Heart left ventricle (tissue), 16 donors: ENCODE measurements around the gene ZNF341. TPM values are rescaled to one million over a fixed set of nuclear protein-coding genes. Genes with fewer than 3 reads are reported as not detected.

Experiments used
- ATAC-seq, 4 donors: fragments of 200-7000 bp; cut with Tn5 transposase; one replicate each; pipeline ENCODE4 v1.9.1; 2020 to 2022; ENCODE audit warnings: moderate library complexity in 4 of 4, mild to moderate bottlenecking in 3 of 4, moderate number of reproducible peaks in 1 of 4
- DNase-seq, 5 donors: peaks; one replicate each; pipeline ENCODE4 v3.0.0-alpha.2; 2020
- H3K27ac ChIP-seq, 12 donors: fragments of 200-600 bp; sonication (generic) in 4 of 12; one replicate each; pipeline versions ENCODE4 v1.5.0 to v1.8.0; 2016 to 2022; ENCODE audit warnings: mild to moderate bottlenecking in 2 of 12
- H3K27me3 ChIP-seq, 9 donors: fragments of 200-600 bp; sonication (generic) in 2 of 9; one replicate each; pipeline versions ENCODE4 v1.5.1 to v1.8.0; 2016 to 2022; ENCODE audit warnings: mild to moderate bottlenecking in 3 of 9
- H3K36me3 ChIP-seq, 9 donors: fragments of 200-600 bp; sonication (generic) in 2 of 9; one replicate each; pipeline versions ENCODE4 v1.5.0 to v1.8.0; 2018 to 2022; ENCODE audit warnings: mild to moderate bottlenecking in 2 of 9
- H3K4me1 ChIP-seq, 12 donors: fragments of 200-600 bp; sonication (generic) in 4 of 12; one replicate each; pipeline versions ENCODE4 v1.5.0 to v1.8.0; 2016 to 2022; ENCODE audit warnings: mild to moderate bottlenecking in 3 of 12
- H3K4me3 ChIP-seq, 12 donors: fragments of 200-600 bp; sonication (generic) in 4 of 12; one replicate each; pipeline versions ENCODE4 v1.5.0 to v1.8.0; 2017 to 2022; ENCODE audit warnings: mild to moderate bottlenecking in 9 of 12, moderate library complexity in 4 of 12
- H3K9me3 ChIP-seq, 12 donors: fragments of 200-600 bp; sonication (generic) in 4 of 12; one replicate each; pipeline versions ENCODE4 v1.5.0 to v1.8.0; 2016 to 2022; ENCODE audit warnings: mild to moderate bottlenecking in 1 of 12
- POLR2A ChIP-seq, 2 donors: fragments of 450-650 bp; IDR thresholded peaks; one replicate each; pipeline ENCODE4 v1.6.1; 2017; ENCODE audit warnings: antibody characterized with exemption in 2 of 2, mild to moderate bottlenecking in 2 of 2, moderate library complexity in 2 of 2
- WGBS, 4 donors: extraction: QIAGEN DNeasy Blood & Tissue Kit in 2 of 4; methylation state at CpG; one replicate each; pipeline versions ENCODE4 v1.1.5 to v1.1.7; 2013 to 2018; 5-methylcytosine and 5-hydroxymethylcytosine counted together
- intact Hi-C, 10 donors: fragments of 100-400 bp; cut with DNase I; formaldehyde crosslinking; loops; one replicate each; pipeline versions ENCODE4 v1.11.1 to v1.14.2; 2022
- polyA plus RNA-seq, 2 donors: library from polyadenylated mRNA; stranded (reverse); fragments of 200-250 nt; gene quantifications; one replicate each; pipeline ENCODE4 v1.2.3, GENCODE V29; 2013
- total RNA-seq, 9 donors: library from RNA; depleted of rRNA in 2 of 9; stranded (reverse); fragments of >200 nt in 2 of 9; fragmentation: NEBNext Ultra II Directional in 3 of 9; extraction: Animal tissue kit (Norgen Biotek cat#: 25700) in 3 of 9; gene quantifications; one replicate each; pipeline versions ENCODE4 v1.1.0 to v1.2.4, GENCODE V29; 2016 to 2023
- TF ChIP-seq, protein P1 (sequence below), 12 donors: fragments of 200-600 bp; sonication (generic) in 4 of 12; IDR thresholded peaks; one replicate each; pipeline versions ENCODE4 v1.5.0 to v1.8.0; 2018 to 2022; ENCODE audit warnings: antibody characterized with exemption in 12 of 12, mild to moderate bottlenecking in 5 of 12
- donor health status: ischemic (EF 13 %, LVEDD 7.1; RV severe dilation, severe dysfunction).
- donor health status: healthy with polysubstance abuse.
- donor health status: DM: no; HTN: yes; CAD: no.
- donor health status: DM: no; HTN: no; CAD: no.
- donor health status: ischemic (EF 25% LVEDD 6.9; RV normal size, moderate dysfunction).
- donor health status: ischemic (EF 25% LVEDD 5.7; RV mildly dilated, moderate dysfunction).
- donor health status: healthy.
- donor health status: DM: yes; HTN: yes; CAD: no.
- donor health status: ischemic (EF 35%, LVEDD 5.7; RV mildly dilated, moderate dysfunction).
- donor health status: nonischemic (EF 11% LVEDD 7.7; RV severe dilation, severe dysfunction).
- donor health status: DM: yes; HTN: yes; CAD: no.
- donor health status: PGD.
- donor health status: ischemic (EF 29% LVEDD 5.4; RV normal size, mild dysfunction).
- donor health status: nonischemic (EF 23%, LVEDD 6.1; RV moderate dilation, normal function).

The ZNF341 gene
- total and polyA plus RNA-seq, 11 donors = 1.2 to 3.3 (median 1.7) TPM

DNA sequence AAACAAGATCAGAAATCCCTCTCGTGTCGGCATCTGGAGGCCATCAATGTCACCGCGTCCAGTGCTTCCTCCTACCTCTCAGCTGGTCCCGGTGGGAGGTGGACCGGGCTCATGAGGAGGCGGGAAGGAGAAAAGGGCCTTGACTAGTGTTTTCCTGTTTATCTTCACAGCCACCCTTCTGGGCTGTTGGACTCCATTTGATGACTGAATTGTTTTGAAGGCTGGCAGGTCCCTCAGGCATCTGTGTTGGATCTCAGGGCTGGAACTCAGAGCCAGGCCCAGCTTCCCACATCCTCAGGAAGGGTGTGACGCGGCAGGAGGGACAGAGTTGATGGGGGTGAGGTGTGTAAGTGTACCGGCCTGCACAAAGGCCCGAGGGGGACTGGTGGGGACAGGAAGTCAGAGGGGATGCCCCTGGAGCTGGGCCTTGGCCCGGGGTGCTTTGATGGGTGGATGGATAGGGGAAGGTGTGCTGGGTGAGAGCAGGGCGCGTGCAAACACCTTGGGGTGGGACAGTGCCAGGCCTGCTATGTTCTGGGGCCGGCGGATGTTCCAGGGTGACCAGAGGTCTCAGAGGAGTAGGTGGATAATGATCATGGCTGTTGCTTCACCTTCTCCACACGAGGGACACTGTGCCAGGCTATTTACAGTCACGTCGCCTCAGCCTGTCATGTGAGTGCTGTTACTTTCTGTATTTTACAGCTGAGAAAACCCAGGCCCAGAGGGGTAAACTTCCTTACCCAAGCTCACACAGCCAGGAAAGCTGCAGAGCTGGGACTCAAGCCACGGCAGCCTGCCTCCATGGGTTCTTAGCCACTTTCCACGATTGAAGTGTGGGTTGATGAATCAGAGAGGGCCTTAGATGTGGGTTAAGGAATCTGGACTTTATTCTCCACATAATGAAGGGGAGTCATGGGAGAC, 61.5 kb downstream of the ZNF341 start:
- intact Hi-C loops = loop anchor here in 6 of 10 donors (2.0 to 10.0 kb wide), 6 partner anchors 52 to 332 kb away; no protein-coding TSS in a partner anchor
- TF ChIP-seq POLR2A (IDR thresholded peaks at IDR 0.05) = no peak
- TF ChIP-seq, protein P1, sequence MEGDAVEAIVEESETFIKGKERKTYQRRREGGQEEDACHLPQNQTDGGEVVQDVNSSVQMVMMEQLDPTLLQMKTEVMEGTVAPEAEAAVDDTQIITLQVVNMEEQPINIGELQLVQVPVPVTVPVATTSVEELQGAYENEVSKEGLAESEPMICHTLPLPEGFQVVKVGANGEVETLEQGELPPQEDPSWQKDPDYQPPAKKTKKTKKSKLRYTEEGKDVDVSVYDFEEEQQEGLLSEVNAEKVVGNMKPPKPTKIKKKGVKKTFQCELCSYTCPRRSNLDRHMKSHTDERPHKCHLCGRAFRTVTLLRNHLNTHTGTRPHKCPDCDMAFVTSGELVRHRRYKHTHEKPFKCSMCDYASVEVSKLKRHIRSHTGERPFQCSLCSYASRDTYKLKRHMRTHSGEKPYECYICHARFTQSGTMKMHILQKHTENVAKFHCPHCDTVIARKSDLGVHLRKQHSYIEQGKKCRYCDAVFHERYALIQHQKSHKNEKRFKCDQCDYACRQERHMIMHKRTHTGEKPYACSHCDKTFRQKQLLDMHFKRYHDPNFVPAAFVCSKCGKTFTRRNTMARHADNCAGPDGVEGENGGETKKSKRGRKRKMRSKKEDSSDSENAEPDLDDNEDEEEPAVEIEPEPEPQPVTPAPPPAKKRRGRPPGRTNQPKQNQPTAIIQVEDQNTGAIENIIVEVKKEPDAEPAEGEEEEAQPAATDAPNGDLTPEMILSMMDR (IDR thresholded peaks at IDR 0.05) = no peak
- Histone ChIP-seq H3K27ac (peak overlapping the region; percentile 26 to 78 (median 64)), H3K9me3 (peaks cover 0 to 4% (median 0%) of the 10 kb centered on the region in 12 donors), H3K4me1 (peaks cover 0 to 35% (median 23%) of the 10 kb centered on the region in 12 donors), H3K36me3 (peaks cover 0 to 8% (median 0%) of the 10 kb centered on the region in 9 donors), H3K4me3 (peak overlapping the region in 1 of 12 donors; percentile 8), H3K27me3 (no peaks in the 10 kb centered on the region)
- ATAC-seq = peak; percentile 52 to 84 (median 60)
- peak; percentile 44 to 73 (median 53) for DNase-seq
- 30 to 38% (median 34%) methylated on average over 21 of the region's 21 CpGs for WGBS, 4 donors

DNA sequence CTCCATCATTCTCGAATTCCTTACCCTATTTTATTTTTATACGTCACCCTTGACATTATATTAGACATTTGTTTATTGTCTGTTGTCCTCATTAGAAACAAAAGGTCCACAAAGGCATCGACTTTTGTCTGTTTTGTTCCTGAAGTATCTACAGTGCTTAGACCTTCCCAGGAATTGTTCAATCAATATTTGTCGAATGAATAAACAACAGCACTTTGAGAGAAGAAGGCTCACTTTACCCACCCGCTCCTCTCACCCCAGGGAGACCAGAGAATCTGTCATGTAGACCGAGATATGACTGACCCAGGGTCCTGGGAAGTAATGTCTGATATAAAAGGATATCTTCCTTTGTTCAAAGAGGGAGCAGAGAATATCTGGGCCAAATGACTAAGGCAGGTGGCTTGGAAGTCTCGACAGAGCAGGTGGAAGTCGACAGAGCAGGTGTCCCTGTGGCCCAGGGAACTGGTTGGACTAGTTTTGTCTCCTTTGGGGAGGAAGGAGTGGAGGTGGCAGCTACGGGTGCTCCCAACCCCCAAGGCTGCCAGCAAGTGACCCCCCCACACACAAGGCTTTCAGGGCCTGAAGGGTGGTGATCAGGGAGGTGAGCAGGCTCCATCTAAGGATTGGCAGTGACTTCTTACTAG, 64.6 kb downstream of the ZNF341 start:
- TF ChIP-seq, protein P1 (IDR thresholded peaks at IDR 0.05) = no peak
- TF ChIP-seq POLR2A (IDR thresholded peaks at IDR 0.05) = no peak
- intact Hi-C loops = loop anchor here in 2 of 10 donors (10.0 kb wide), 3 partner anchors 48 to 328 kb away; no protein-coding TSS in a partner anchor
- no peak overlapping the region for H3K27ac ChIP-seq
- peaks cover 0 to 3% (median 0%) of the 10 kb centered on the region in 9 donors for H3K36me3 ChIP-seq
- H3K4me1 ChIP-seq = peaks cover 0 to 22% (median 14%) of the 10 kb centered on the region in 12 donors
- peaks cover 0 to 4% (median 0%) of the 10 kb centered on the region in 12 donors for H3K9me3 ChIP-seq
- no peak for ATAC-seq
- H3K4me3 ChIP-seq = no peak overlapping the region
- no peak for DNase-seq
- no peaks in the 10 kb centered on the region for H3K27me3 ChIP-seq
- 54 to 69% (median 66%) methylated on average over 9 of the region's 9 CpGs for WGBS, 4 donors

DNA sequence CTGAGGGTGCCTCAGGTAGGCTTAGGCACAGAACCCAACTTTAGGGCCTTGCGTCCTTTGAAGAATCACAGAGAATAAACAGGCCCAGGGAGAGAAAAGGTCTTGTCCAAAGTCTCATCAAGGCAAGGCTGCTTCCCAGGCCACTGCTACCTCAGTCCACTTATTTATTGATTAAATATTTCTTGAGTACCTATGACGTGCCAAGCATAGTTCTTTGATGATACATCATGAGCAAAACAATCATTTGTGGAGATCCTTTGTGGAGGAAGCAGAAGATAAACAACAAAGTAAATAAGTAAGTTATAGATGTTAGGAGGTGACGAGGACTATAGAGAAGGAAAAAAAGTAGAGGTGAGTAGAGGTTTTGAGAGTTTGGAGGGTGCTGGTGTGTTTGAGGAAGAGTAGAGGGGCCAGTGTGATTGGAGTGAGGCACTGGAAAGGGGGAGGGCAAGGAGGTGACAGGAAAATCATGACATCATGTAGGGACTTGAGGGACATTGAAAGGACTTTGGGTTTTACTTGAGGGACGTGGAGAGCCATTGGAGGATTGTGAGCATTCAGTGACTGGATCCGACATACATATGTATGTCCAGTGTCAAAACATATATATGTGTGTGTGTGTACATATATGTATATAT, 65.2 kb downstream of the ZNF341 start:
- H3K27ac ChIP-seq = no peak overlapping the region
- peaks cover 0 to 22% (median 14%) of the 10 kb centered on the region in 12 donors for H3K4me1 ChIP-seq
- intact Hi-C loops = loop anchor here in 2 of 10 donors (10.0 kb wide), 3 partner anchors 48 to 328 kb away; no protein-coding TSS in a partner anchor
- no peak for DNase-seq
- H3K36me3 ChIP-seq = no peaks in the 10 kb centered on the region
- no peak overlapping the region for H3K4me3 ChIP-seq
- peaks cover 0 to 4% (median 0%) of the 10 kb centered on the region in 12 donors for H3K9me3 ChIP-seq
- WGBS, 4 donors = 93 to 96% (median 94%) methylated on average over 5 of the region's 5 CpGs
- TF ChIP-seq POLR2A (IDR thresholded peaks at IDR 0.05) = no peak
- TF ChIP-seq, protein P1 (IDR thresholded peaks at IDR 0.05) = no peak
- no peak for ATAC-seq
- no peaks in the 10 kb centered on the region for H3K27me3 ChIP-seq
